Measurements from ENCODE around the gene PMS2.
"Not testable (repeated sequence)": the region's sequence is repeated elsewhere in the genome, so short reads cannot be mapped to it uniquely, and the experiment has no call there.

DNA sequence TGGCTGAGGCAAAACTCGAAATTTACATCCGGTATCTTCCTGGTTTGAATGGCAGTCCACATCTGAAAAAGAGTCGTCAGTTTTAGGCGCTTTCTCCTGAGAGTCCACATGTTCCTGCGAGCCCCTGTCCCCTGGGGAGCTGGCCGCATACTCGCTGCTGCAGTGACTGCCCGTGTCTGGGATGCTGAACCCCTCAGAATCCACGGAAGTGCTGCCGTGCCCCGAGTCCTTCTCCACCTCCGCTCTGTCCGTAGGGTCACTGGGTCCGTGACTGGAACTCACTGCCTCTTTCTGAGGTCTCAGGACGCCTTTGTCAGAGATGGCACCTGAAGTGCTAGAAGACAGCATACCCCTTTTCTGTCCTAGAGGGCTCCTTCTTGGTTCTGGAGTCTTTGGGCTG, 21.8 kb downstream of the PMS2 start:
- TF ChIP-seq, protein P1, sequence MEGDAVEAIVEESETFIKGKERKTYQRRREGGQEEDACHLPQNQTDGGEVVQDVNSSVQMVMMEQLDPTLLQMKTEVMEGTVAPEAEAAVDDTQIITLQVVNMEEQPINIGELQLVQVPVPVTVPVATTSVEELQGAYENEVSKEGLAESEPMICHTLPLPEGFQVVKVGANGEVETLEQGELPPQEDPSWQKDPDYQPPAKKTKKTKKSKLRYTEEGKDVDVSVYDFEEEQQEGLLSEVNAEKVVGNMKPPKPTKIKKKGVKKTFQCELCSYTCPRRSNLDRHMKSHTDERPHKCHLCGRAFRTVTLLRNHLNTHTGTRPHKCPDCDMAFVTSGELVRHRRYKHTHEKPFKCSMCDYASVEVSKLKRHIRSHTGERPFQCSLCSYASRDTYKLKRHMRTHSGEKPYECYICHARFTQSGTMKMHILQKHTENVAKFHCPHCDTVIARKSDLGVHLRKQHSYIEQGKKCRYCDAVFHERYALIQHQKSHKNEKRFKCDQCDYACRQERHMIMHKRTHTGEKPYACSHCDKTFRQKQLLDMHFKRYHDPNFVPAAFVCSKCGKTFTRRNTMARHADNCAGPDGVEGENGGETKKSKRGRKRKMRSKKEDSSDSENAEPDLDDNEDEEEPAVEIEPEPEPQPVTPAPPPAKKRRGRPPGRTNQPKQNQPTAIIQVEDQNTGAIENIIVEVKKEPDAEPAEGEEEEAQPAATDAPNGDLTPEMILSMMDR (IDR thresholded peaks at IDR 0.05), result not testable (repeated sequence)
- not testable (repeated sequence) for TF ChIP-seq POLR2AphosphoS5, EP300, POLR2A (IDR thresholded peaks at IDR 0.05)

All from suprapubic skin (tissue), 4 donors.